Measurements from ENCODE around the gene DPP6.

The DPP6 gene

DNA sequence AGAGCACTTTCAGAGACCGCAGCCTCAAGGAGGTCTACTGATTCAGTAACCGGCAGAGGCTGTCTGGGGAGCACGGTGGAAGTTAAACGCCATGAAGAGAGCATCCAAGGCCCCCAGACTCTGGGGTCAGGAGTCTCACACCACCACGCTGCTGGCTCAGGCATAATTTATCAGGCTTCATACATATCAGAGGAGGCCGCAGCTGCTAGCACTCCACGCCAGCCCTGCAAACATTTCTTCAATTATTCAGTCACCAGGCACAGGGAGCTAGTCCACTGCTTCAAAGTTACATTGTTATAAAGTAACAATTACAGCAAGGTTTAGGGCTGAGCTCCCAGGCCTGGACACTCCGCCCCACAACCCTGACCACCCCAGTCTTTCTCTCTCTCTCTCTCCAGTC, 852.9 kb downstream of the DPP6 start:
- Histone ChIP-seq H3K4me1 (ENCODE audit: low read depth, poor library complexity, severe bottlenecking) (no peaks in the 10 kb centered on the region), H3K27me3 (ENCODE audit: insufficient read depth, low read depth) (peaks cover 2% of the 10 kb centered on the region; the same call in 1 of the 2 replicates), H3K4me3 (IDR thresholded peaks at IDR 0.05; ENCODE audit: insufficient read depth, low read depth, low read length) (no peak overlapping the region), H3K36me3 (ENCODE audit: insufficient read depth) (no peaks in the 10 kb centered on the region), H3K4me2 (no peak overlapping the region), H4K20me1 (ENCODE audit: insufficient read depth) (no peaks in the 10 kb centered on the region), H2AFZ (ENCODE audit: low read depth) (no peak overlapping the region), H3K27ac (no peak overlapping the region), H3K9ac (no peak overlapping the region), H3K79me2 (ENCODE audit: insufficient read depth, low read depth) (no peaks in the 10 kb centered on the region)
- TF ChIP-seq CTCF (conservative IDR thresholded peaks at IDR 0.05; ENCODE audit: low read depth, low read length), result no peak

GRCh38 chr7:154905615-154906014, 853.4 kb downstream of the DPP6 start:
- no peak overlapping the region for H3K27ac ChIP-seq
- H3K4me2 ChIP-seq, result no peak overlapping the region
- peaks cover 2% of the 10 kb centered on the region; the same call in 1 of the 2 replicates for H3K27me3 ChIP-seq (ENCODE audit: insufficient read depth, low read depth)
- no peak for TF ChIP-seq CTCF (conservative IDR thresholded peaks at IDR 0.05; ENCODE audit: low read depth, low read length)
- H3K36me3 ChIP-seq (ENCODE audit: insufficient read depth), result no peaks in the 10 kb centered on the region
- no peaks in the 10 kb centered on the region for H3K4me1 ChIP-seq (ENCODE audit: low read depth, poor library complexity, severe bottlenecking)
- no peaks in the 10 kb centered on the region for H3K79me2 ChIP-seq (ENCODE audit: insufficient read depth, low read depth)
- H3K9ac ChIP-seq, result no peak overlapping the region
- no peaks in the 10 kb centered on the region for H4K20me1 ChIP-seq (ENCODE audit: insufficient read depth)
- H2AFZ ChIP-seq (ENCODE audit: low read depth), result no peak overlapping the region
- H3K4me3 ChIP-seq (IDR thresholded peaks at IDR 0.05; ENCODE audit: insufficient read depth, low read depth, low read length), result no peak overlapping the region

- Histone ChIP-seq H4K20me1 (ENCODE audit: insufficient read depth) (no peaks in the 10 kb centered on the region), H3K4me1 (ENCODE audit: low read depth, poor library complexity, severe bottlenecking) (no peaks in the 10 kb centered on the region), H3K4me2 (no peak overlapping the region), H3K36me3 (ENCODE audit: insufficient read depth) (no peaks in the 10 kb centered on the region), H2AFZ (ENCODE audit: low read depth) (no peak overlapping the region), H3K9ac (no peak overlapping the region), H3K4me3 (IDR thresholded peaks at IDR 0.05; ENCODE audit: insufficient read depth, low read depth, low read length) (no peak overlapping the region), H3K27ac (no peak overlapping the region), H3K79me2 (ENCODE audit: insufficient read depth, low read depth) (no peaks in the 10 kb centered on the region), H3K27me3 (ENCODE audit: insufficient read depth, low read depth) (peaks cover 2% of the 10 kb centered on the region; the same call in 1 of the 2 replicates)
- TF ChIP-seq CTCF (conservative IDR thresholded peaks at IDR 0.05; ENCODE audit: low read depth, low read length), result no peak
These were observed 854.0 kb downstream of the DPP6 start for GRCh38 chr7:154906201-154906600.

GRCh38 chr7:154906736-154907355, 854.6 kb downstream of the DPP6 start:
- H3K4me3 ChIP-seq (IDR thresholded peaks at IDR 0.05; ENCODE audit: insufficient read depth, low read depth, low read length), result no peak overlapping the region
- H3K27ac ChIP-seq, result no peak overlapping the region
- H3K9ac ChIP-seq, result no peak overlapping the region
- no peaks in the 10 kb centered on the region for H4K20me1 ChIP-seq (ENCODE audit: insufficient read depth)
- H3K36me3 ChIP-seq (ENCODE audit: insufficient read depth), result no peaks in the 10 kb centered on the region
- no peak for TF ChIP-seq CTCF (conservative IDR thresholded peaks at IDR 0.05; ENCODE audit: low read depth, low read length)
- no peaks in the 10 kb centered on the region for H3K4me1 ChIP-seq (ENCODE audit: low read depth, poor library complexity, severe bottlenecking)
- H3K27me3 ChIP-seq (ENCODE audit: insufficient read depth, low read depth), result peaks cover 2% of the 10 kb centered on the region; the same call in 1 of the 2 replicates
- H3K4me2 ChIP-seq, result no peak overlapping the region
- H2AFZ ChIP-seq (ENCODE audit: low read depth), result no peak overlapping the region
- H3K79me2 ChIP-seq (ENCODE audit: insufficient read depth, low read depth), result no peaks in the 10 kb centered on the region
